HepG2 (cell line): Measurements from ENCODE around the gene C16orf89. TPM values are rescaled to one million over a fixed set of nuclear protein-coding genes. Genes with fewer than 3 reads are reported as not detected.

ENCODE experiments used
- ARNT ChIP-seq: fragments of 450-650 bp; IDR thresholded peaks from 2 replicates; pipeline ENCODE4 v1.6.1; 2017
- ATF1 ChIP-seq: IDR thresholded peaks from 2 replicates; pipeline ENCODE4 v1.6.1; 2016; ENCODE audit warnings: mild to moderate bottlenecking, control low read depth
- CC2D1A ChIP-seq: sonication (generic); formaldehyde crosslinking; IDR thresholded peaks from 2 replicates; pipeline ENCODE4 v1.8.1; 2023; ENCODE audit warnings: mild to moderate bottlenecking, missing genetic modification reagents
- FOXA3 ChIP-seq: IDR thresholded peaks from 2 replicates; pipeline ENCODE4 v1.6.1; 2016; ENCODE audit warnings: missing genetic modification reagents, missing compliant biosample characterization
- HOXA7 ChIP-seq: sonication (generic); formaldehyde crosslinking; IDR thresholded peaks from 2 replicates; pipeline ENCODE4 v1.8.1; 2022; ENCODE audit warnings: mild to moderate bottlenecking, missing genetic modification reagents, moderate library complexity
- MTA1 ChIP-seq: sonication (generic); formaldehyde crosslinking; IDR thresholded peaks from 2 replicates; pipeline ENCODE4 v1.4.0; 2020; ENCODE audit warnings: missing genetic modification reagents, mild to moderate bottlenecking, borderline replicate concordance
- NFYC ChIP-seq: IDR thresholded peaks from 2 replicates; pipeline ENCODE4 v1.6.1; 2016; ENCODE audit warnings: missing genetic modification reagents, missing compliant biosample characterization
- NRL ChIP-seq: sonication (generic); formaldehyde crosslinking; IDR thresholded peaks from 2 replicates; pipeline ENCODE4 v1.5.0; 2020; ENCODE audit warnings: missing genetic modification reagents, mild to moderate bottlenecking, moderate library complexity, borderline replicate concordance
- RBM22 ChIP-seq: fragments of 200-400 bp; formaldehyde crosslinking; optimal IDR thresholded peaks from 2 replicates; pipeline ENCODE3; 2017; ENCODE audit warnings: mild to moderate bottlenecking, low read length, moderate library complexity
- RELA ChIP-seq: sonication (generic); formaldehyde crosslinking; IDR thresholded peaks from 2 replicates; pipeline ENCODE4 v1.4.0; 2020; ENCODE audit warnings: missing genetic modification reagents
- SP4 ChIP-seq: sonication (generic); formaldehyde crosslinking; IDR thresholded peaks from 2 replicates; pipeline ENCODE4 v1.8.1; 2023; ENCODE audit warnings: mild to moderate bottlenecking, missing genetic modification reagents
- SYNCRIP ChIP-seq: fragments of 200-400 bp; formaldehyde crosslinking; IDR thresholded peaks from 2 replicates; pipeline ENCODE4 v1.6.1; 2018; ENCODE audit warnings: mild to moderate bottlenecking, low read depth, low read length; ENCODE audit not compliant: insufficient read depth
- ZFP62 ChIP-seq: sonication (generic); formaldehyde crosslinking; IDR thresholded peaks from 2 replicates; pipeline ENCODE4 v1.4.0; 2020; ENCODE audit warnings: missing genetic modification reagents
- ZMYM3 ChIP-seq: sonication (generic); formaldehyde crosslinking; IDR thresholded peaks from 2 replicates; pipeline ENCODE4 v1.5.1; 2020; ENCODE audit warnings: mild to moderate bottlenecking, missing genetic modification reagents
- ZNF337 ChIP-seq: sonication (generic); formaldehyde crosslinking; IDR thresholded peaks from 2 replicates; pipeline ENCODE4 v1.5.1; 2020; ENCODE audit warnings: missing genetic modification reagents, low read depth, mild to moderate bottlenecking, borderline replicate concordance
- ZNF468 ChIP-seq: sonication (generic); formaldehyde crosslinking; IDR thresholded peaks from 2 replicates; pipeline ENCODE4 v1.8.0; 2022; ENCODE audit warnings: mild to moderate bottlenecking, moderate library complexity, missing genetic modification reagents
- ZNF549 ChIP-seq: sonication (generic); formaldehyde crosslinking; IDR thresholded peaks from 2 replicates; pipeline ENCODE4 v1.5.0; 2020; ENCODE audit warnings: missing genetic modification reagents
- ZSCAN22 ChIP-seq: sonication (generic); formaldehyde crosslinking; IDR thresholded peaks from 2 replicates; pipeline ENCODE4 v1.4.0; 2020; ENCODE audit warnings: mild to moderate bottlenecking, missing genetic modification reagents
- polyA plus RNA-seq, 8 experiments: library from polyadenylated mRNA; depleted of rRNA in 3 of 8; stranded (reverse) in 7 of 8; unstranded in 1 of 8; fragments of >200 nt; fragmentation: Illumina TruSeq in 4 of 8; extraction: Trizol in 4 of 8; gene quantifications; 2 replicates each; pipeline versions ENCODE4 v1.2.1 to v1.2.3, GENCODE V29; 2011 to 2016; ENCODE audit warnings: low read depth in 4 of 8, missing spikeins in 1 of 8, mixed read lengths in 1 of 8; ENCODE audit not compliant: insufficient read depth in 1 of 8
- total RNA-seq, 5 experiments: library from RNA; depleted of rRNA; stranded (reverse); fragments of >200 nt; fragmentation: Illumina TruSeq; extraction: Trizol; gene quantifications; 2 replicates each; pipeline ENCODE4 v1.2.3, GENCODE V29; 2016; ENCODE audit warnings: low read depth in 1 of 5
- TF ChIP-seq, protein P1 (sequence below): sonication (generic); formaldehyde crosslinking; IDR thresholded peaks from 2 replicates; pipeline ENCODE4 v1.5.0; 2020; ENCODE audit warnings: missing genetic modification reagents
- TF ChIP-seq, protein P2 (sequence below): sonication (generic); formaldehyde crosslinking; IDR thresholded peaks from 2 replicates; pipeline ENCODE4 v1.4.0; 2020; ENCODE audit warnings: missing genetic modification reagents, borderline replicate concordance
- TF ChIP-seq, protein P3 (sequence below): sonication (generic); formaldehyde crosslinking; IDR thresholded peaks from 2 replicates; pipeline ENCODE4 v1.4.0; 2020; ENCODE audit warnings: mild to moderate bottlenecking, missing genetic modification reagents

Gene C16orf89
- total and polyA plus RNA-seq, 2 of the 13 experiments (the other 11 are each of a cell fraction or from before 2014, with no cell fraction given) = 1.9 to 3.4 TPM

DNA sequence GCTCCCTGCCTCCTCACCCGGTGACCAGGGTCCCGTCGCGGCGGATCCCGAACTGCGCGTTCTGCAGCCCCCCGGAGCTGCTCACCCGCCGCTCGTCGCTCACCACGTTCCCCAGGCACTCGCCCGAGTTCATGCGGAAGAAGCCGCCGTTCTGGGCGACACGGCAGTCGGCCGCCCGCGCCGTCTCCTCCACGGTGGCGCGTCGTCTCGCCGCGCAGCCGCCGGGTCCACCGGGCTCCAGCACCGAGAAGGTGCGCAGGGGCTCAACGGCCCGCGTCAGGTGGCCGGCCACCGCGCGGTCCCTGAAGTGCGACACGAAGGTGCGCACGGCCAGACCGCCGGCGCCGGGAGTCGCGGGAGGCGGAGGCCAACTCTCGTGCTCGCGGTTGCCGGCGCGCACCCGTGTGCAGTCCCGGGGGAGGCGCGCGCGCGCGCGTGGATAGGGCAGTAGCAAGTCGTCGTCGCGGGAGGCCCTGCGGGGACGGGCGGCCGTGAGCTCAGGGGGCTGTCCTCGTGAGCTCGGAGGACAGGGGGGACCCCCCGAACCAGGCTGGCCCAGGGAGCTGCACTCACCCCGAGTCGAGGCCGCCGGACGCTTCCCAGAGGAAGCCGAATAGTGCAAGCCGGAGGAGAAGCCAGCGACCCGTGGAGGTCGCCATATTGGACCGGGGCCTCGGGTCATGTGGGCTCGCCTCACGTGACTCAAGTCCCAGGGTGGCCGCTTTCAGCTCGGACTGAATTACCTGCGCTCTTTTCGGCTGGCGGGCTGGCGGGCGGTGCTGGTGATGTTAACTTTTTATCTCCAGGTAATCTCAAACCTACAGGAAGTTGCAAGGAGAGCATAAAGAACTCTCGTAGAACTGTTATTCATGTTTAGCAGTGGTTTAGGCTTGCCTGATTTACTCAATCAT lies 32.2 kb downstream of the C16orf89 start, which contains the start of gene NAGPA (continued):
- TF ChIP-seq, protein P1, sequence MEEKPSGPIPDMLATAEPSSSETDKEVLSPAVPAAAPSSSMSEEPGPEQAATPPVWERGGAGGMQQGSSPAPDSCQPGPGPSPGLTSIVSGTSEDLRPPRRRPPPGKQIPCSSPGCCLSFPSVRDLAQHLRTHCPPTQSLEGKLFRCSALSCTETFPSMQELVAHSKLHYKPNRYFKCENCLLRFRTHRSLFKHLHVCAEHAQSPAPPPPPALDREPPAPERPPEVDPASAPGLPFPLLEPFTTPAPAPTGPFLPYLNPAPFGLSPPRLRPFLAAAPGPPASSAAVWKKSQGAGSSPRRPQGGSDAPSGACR (CRISPR knock-in tag) = peak; percentile 91
- TF ChIP-seq HOXA7 (peak; percentile 93; the same call in 1 of the 2 replicates), MTA1 (CRISPR knock-in tag) (peak; percentile 96; the same call in 1 of the 2 replicates), ATF1 (CRISPR knock-in tag) (no peak), ZNF468 (CRISPR knock-in tag) (no peak), ZMYM3 (CRISPR knock-in tag) (peak; percentile 70), RELA (CRISPR knock-in tag) (no peak; the same call in 1 of the 2 replicates), CC2D1A (CRISPR knock-in tag) (0 out of 2 replicates have a peak, but pooled peaks have one; percentile 39), ZSCAN22 (CRISPR knock-in tag) (no peak; the same call in 1 of the 2 replicates), SYNCRIP (no peak), ZNF549 (no peak; the same call in 1 of the 2 replicates), RBM22 (no peak), NRL (CRISPR knock-in tag) (0 out of 2 replicates have a peak, but pooled peaks have one; percentile 31), ARNT (no peak), NFYC (CRISPR knock-in tag) (peak; percentile 12; the same call in 1 of the 2 replicates), ZNF337 (CRISPR knock-in tag) (0 out of 2 replicates have a peak, but pooled peaks have one; percentile 15), ZFP62 (CRISPR knock-in tag) (no peak; the same call in 1 of the 2 replicates), SP4 (CRISPR knock-in tag) (peak; percentile 90), FOXA3 (CRISPR knock-in tag) (peak; percentile 69)
- TF ChIP-seq, protein P2, sequence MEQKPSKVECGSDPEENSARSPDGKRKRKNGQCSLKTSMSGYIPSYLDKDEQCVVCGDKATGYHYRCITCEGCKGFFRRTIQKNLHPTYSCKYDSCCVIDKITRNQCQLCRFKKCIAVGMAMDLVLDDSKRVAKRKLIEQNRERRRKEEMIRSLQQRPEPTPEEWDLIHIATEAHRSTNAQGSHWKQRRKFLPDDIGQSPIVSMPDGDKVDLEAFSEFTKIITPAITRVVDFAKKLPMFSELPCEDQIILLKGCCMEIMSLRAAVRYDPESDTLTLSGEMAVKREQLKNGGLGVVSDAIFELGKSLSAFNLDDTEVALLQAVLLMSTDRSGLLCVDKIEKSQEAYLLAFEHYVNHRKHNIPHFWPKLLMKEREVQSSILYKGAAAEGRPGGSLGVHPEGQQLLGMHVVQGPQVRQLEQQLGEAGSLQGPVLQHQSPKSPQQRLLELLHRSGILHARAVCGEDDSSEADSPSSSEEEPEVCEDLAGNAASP (CRISPR knock-in tag) = 0 out of 2 replicates have a peak, but pooled peaks have one; percentile 63
- TF ChIP-seq, protein P3, sequence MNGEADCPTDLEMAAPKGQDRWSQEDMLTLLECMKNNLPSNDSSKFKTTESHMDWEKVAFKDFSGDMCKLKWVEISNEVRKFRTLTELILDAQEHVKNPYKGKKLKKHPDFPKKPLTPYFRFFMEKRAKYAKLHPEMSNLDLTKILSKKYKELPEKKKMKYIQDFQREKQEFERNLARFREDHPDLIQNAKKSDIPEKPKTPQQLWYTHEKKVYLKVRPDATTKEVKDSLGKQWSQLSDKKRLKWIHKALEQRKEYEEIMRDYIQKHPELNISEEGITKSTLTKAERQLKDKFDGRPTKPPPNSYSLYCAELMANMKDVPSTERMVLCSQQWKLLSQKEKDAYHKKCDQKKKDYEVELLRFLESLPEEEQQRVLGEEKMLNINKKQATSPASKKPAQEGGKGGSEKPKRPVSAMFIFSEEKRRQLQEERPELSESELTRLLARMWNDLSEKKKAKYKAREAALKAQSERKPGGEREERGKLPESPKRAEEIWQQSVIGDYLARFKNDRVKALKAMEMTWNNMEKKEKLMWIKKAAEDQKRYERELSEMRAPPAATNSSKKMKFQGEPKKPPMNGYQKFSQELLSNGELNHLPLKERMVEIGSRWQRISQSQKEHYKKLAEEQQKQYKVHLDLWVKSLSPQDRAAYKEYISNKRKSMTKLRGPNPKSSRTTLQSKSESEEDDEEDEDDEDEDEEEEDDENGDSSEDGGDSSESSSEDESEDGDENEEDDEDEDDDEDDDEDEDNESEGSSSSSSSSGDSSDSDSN (CRISPR knock-in tag) = peak; percentile 88
